SK-N-SH (cell line): Measurements from ENCODE around the gene TEKTIP1. TPM values are rescaled to one million over a fixed set of nuclear protein-coding genes. Genes with fewer than 3 reads are reported as not detected.

ENCODE experiments used
- CTCF ChIA-PET: fragments of 300-600, 350-600 bp; formaldehyde crosslinking; extraction: SDS; loops from one replicate; lab custom pipeline; 2021; lab: Yijun Ruan, JAX
- POLR2A ChIA-PET: fragments of 350-600 bp; sonication (Branson Sonifier 250); formaldehyde crosslinking; extraction: SDS; loops from one replicate; lab custom pipeline; 2020; ENCODE audit warnings: antibody characterized with exemption, inconsistent platforms; lab: Yijun Ruan, JAX
- DNase-seq: peaks from one replicate; pipeline ENCODE4 v3.0.0; 2012
- H2AFZ ChIP-seq: fragments of 200-600 bp; sonication (generic); 2 replicates; pipeline ENCODE4 v1.8.1; 2016; ENCODE audit warnings: antibody characterized with exemption, mild to moderate bottlenecking, low read depth
- H3F3A ChIP-seq: fragments of 200-600 bp; sonication (generic); replicated peaks from 2 replicates; pipeline ENCODE3; 2016; ENCODE audit warnings: antibody characterized with exemption, mild to moderate bottlenecking; ENCODE audit not compliant: insufficient read depth
- H3K27ac ChIP-seq, 2 experiments: fragments of 200-500 bp in 1 of 2; fragments of 200-600 bp in 1 of 2; sonication (Bioruptor generic) in 1 of 2; sonication (generic), shearing (Covaris generic) in 1 of 2; 2 replicates each; pipeline versions ENCODE4 v1.5.1 to v1.6.1; 2014 to 2016; ENCODE audit warnings: low read depth in 2 of 2, inconsistent platforms in 1 of 2, low read length in 1 of 2, mild to moderate bottlenecking in 1 of 2, mixed read lengths in 1 of 2
- H3K27me3 ChIP-seq: fragments of 200-600 bp; sonication (generic), shearing (Covaris generic); 2 replicates; pipeline ENCODE4 v1.6.1; 2016; ENCODE audit warnings: mixed run types; ENCODE audit not compliant: insufficient read depth
- H3K36me3 ChIP-seq, 2 experiments: fragments of 200-500 bp in 1 of 2; fragments of 200-600 bp in 1 of 2; sonication (Bioruptor generic) in 1 of 2; sonication (generic) in 1 of 2; replicated peaks in 1 of 2; 2 replicates each; pipeline versions ENCODE3 to v1.5.1; 2014 to 2016; ENCODE audit warnings: low read length in 1 of 2, mild to moderate bottlenecking in 1 of 2; ENCODE audit not compliant: insufficient read depth in 2 of 2, control insufficient read depth in 1 of 2
- H3K4me1 ChIP-seq, 2 experiments: fragments of 200-500 bp in 1 of 2; fragments of 200-600 bp in 1 of 2; sonication (Bioruptor generic) in 1 of 2; sonication (generic), shearing (Covaris generic) in 1 of 2; 2 replicates each; pipeline versions ENCODE4 v1.5.1 to v1.6.1; 2014 to 2016; ENCODE audit warnings: low read depth in 1 of 2, low read length in 1 of 2, mixed run types in 1 of 2; ENCODE audit not compliant: insufficient read depth in 2 of 2, control insufficient read depth in 1 of 2
- H3K4me2 ChIP-seq: fragments of 200-600 bp; sonication (generic), shearing (Covaris generic); 2 replicates; pipeline ENCODE4 v1.6.1; 2017; ENCODE audit warnings: mixed run types
- H3K4me3 ChIP-seq, 2 experiments: fragments of 200-500 bp in 1 of 2; fragments of 200-600 bp in 1 of 2; sonication (Bioruptor generic) in 1 of 2; sonication (generic), shearing (Covaris generic) in 1 of 2; 2 replicates each; pipeline versions ENCODE4 v1.5.1 to v1.8.1; 2014 to 2016; ENCODE audit warnings: low read depth in 2 of 2, inconsistent platforms in 1 of 2, low read length in 1 of 2, mild to moderate bottlenecking in 1 of 2, mixed read lengths in 1 of 2, moderate library complexity in 1 of 2
- H3K79me2 ChIP-seq: fragments of 200-600 bp; sonication (generic); 2 replicates; pipeline ENCODE4 v1.8.1; 2017; ENCODE audit warnings: mild to moderate bottlenecking; ENCODE audit not compliant: insufficient read depth
- H3K9ac ChIP-seq: fragments of 200-600 bp; sonication (generic); 2 replicates; pipeline ENCODE4 v1.6.1; 2017; ENCODE audit warnings: mixed run types
- H3K9me2 ChIP-seq: fragments of 200-600 bp; sonication (generic); 2 replicates; pipeline ENCODE4 v1.6.1; 2017; ENCODE audit warnings: mixed run types
- H3K9me3 ChIP-seq: fragments of 200-600 bp; sonication (generic); 2 replicates; pipeline ENCODE4 v1.6.1; 2017; ENCODE audit warnings: mixed run types, mild to moderate bottlenecking, moderate library complexity
- H4K20me1 ChIP-seq: fragments of 200-600 bp; sonication (generic); 2 replicates; pipeline ENCODE4 v1.6.1; 2017; ENCODE audit warnings: mild to moderate bottlenecking, mixed run types; ENCODE audit not compliant: insufficient read depth
- EP300 ChIP-seq, 2 experiments: IDR thresholded peaks; 2 replicates each; pipeline versions ENCODE4 v1.4.0 to v1.6.1; 2012; ENCODE audit warnings: borderline replicate concordance in 1 of 2, low read depth in 1 of 2, low read length in 1 of 2
- EZH2phosphoT487 ChIP-seq: fragments of 200-600 bp; sonication (generic); IDR thresholded peaks from 2 replicates; pipeline ENCODE4 v1.6.1; 2017; ENCODE audit warnings: low read depth, mixed run types, mild to moderate bottlenecking, antibody characterized with exemption, moderate library complexity, borderline replicate concordance
- FOSL2 ChIP-seq: IDR thresholded peaks from 2 replicates; pipeline ENCODE4 v1.4.0; 2012; ENCODE audit warnings: low read depth, mild to moderate bottlenecking, moderate library complexity, borderline replicate concordance
- FOXJ3 ChIP-seq: sonication (generic); formaldehyde crosslinking; IDR thresholded peaks from 2 replicates; pipeline ENCODE4 v1.5.1; 2020; ENCODE audit warnings: mild to moderate bottlenecking, missing genetic modification reagents
- FOXM1 ChIP-seq: IDR thresholded peaks from 2 replicates; pipeline ENCODE4 v1.4.0; 2012; ENCODE audit warnings: low read depth, mild to moderate bottlenecking
- GABPA ChIP-seq: IDR thresholded peaks from 2 replicates; pipeline ENCODE4 v1.4.0; 2012; ENCODE audit warnings: low read depth, mild to moderate bottlenecking
- GATA2 ChIP-seq: sonication (generic); formaldehyde crosslinking; IDR thresholded peaks from 2 replicates; pipeline ENCODE4 v1.5.0; 2020; ENCODE audit warnings: mild to moderate bottlenecking, missing genetic modification reagents
- JUND ChIP-seq: IDR thresholded peaks from 2 replicates; pipeline ENCODE4 v1.4.0; 2012
- MEF2A ChIP-seq: IDR thresholded peaks from 2 replicates; pipeline ENCODE4 v1.4.0; 2012; ENCODE audit warnings: low read depth, borderline replicate concordance
- MXI1 ChIP-seq: IDR thresholded peaks from 2 replicates; pipeline ENCODE4 v1.6.1; 2012; ENCODE audit warnings: mild to moderate bottlenecking, low read depth, low read length, improper control_type of control experiment
- NFIC ChIP-seq: IDR thresholded peaks from 2 replicates; pipeline ENCODE4 v1.4.0; 2012; ENCODE audit warnings: borderline replicate concordance
- POLR2AphosphoS5 ChIP-seq: IDR thresholded peaks from 2 replicates; pipeline ENCODE4 v1.6.1; 2012; ENCODE audit warnings: low read depth, low read length
- RCOR1 ChIP-seq: fragments of 150-350 bp; IDR thresholded peaks from 2 replicates; pipeline ENCODE4 v1.6.1; 2017; ENCODE audit warnings: antibody characterized with exemption, low read length
- TAF1 ChIP-seq: IDR thresholded peaks from 2 replicates; pipeline ENCODE4 v1.6.1; 2012; ENCODE audit warnings: low read depth, mild to moderate bottlenecking, low read length, moderate library complexity, borderline replicate concordance
- TEAD4 ChIP-seq: IDR thresholded peaks from 2 replicates; pipeline ENCODE4 v1.4.0; 2012; ENCODE audit warnings: mild to moderate bottlenecking, borderline replicate concordance; ENCODE audit not compliant: insufficient read depth
- YY1 ChIP-seq: IDR thresholded peaks from 2 replicates; pipeline ENCODE4 v1.4.0; 2012; ENCODE audit warnings: low read depth, mild to moderate bottlenecking
- WGBS: methylation state at CpG from one replicate; pipeline ENCODE4 v1.1.6; 2017; ENCODE audit warnings: low lambda C conversion rate; 5-methylcytosine and 5-hydroxymethylcytosine counted together
- polyA plus RNA-seq, 3 experiments: library from polyadenylated mRNA; depleted of rRNA; stranded (reverse); fragments of >200 nt; gene quantifications; 2 replicates each; pipeline ENCODE4 v1.2.3, GENCODE V29; 2012
- TF ChIP-seq, protein P1 (sequence below): fragments of 200-600 bp; sonication (generic); IDR thresholded peaks from 2 replicates; pipeline ENCODE4 v1.6.1; 2017; ENCODE audit warnings: antibody characterized with exemption, mild to moderate bottlenecking, moderate library complexity
- TF ChIP-seq, protein P2 (sequence below): IDR thresholded peaks from 2 replicates; pipeline ENCODE4 v1.4.0; 2012; ENCODE audit warnings: low read depth
- TF ChIP-seq, protein P3 (sequence below): fragments of 150-350 bp; IDR thresholded peaks from 2 replicates; pipeline ENCODE4 v1.6.1; 2016; ENCODE audit warnings: mild to moderate bottlenecking, low read depth, low read length
- TF ChIP-seq, protein P4 (sequence below): fragments of 150-350 bp; IDR thresholded peaks from 2 replicates; pipeline ENCODE4 v1.6.1; 2017; ENCODE audit warnings: antibody characterized with exemption, low read length, low read depth, borderline replicate concordance
- TF ChIP-seq, protein P5 (sequence below): IDR thresholded peaks from 2 replicates; pipeline ENCODE4 v1.6.1; 2012; ENCODE audit warnings: mild to moderate bottlenecking, low read depth, low read length, moderate library complexity
- TF ChIP-seq, protein P6 (sequence below): IDR thresholded peaks from 2 replicates; pipeline ENCODE4 v1.4.0; 2012; ENCODE audit warnings: low read depth, borderline replicate concordance

Gene TEKTIP1
- polyA plus RNA-seq, 1 of the 3 experiments (the other 2 are of a cell fraction): 0.12 TPM

- TF ChIP-seq, protein P1, sequence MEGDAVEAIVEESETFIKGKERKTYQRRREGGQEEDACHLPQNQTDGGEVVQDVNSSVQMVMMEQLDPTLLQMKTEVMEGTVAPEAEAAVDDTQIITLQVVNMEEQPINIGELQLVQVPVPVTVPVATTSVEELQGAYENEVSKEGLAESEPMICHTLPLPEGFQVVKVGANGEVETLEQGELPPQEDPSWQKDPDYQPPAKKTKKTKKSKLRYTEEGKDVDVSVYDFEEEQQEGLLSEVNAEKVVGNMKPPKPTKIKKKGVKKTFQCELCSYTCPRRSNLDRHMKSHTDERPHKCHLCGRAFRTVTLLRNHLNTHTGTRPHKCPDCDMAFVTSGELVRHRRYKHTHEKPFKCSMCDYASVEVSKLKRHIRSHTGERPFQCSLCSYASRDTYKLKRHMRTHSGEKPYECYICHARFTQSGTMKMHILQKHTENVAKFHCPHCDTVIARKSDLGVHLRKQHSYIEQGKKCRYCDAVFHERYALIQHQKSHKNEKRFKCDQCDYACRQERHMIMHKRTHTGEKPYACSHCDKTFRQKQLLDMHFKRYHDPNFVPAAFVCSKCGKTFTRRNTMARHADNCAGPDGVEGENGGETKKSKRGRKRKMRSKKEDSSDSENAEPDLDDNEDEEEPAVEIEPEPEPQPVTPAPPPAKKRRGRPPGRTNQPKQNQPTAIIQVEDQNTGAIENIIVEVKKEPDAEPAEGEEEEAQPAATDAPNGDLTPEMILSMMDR: no peak
- TF ChIP-seq RCOR1 (no peak), FOSL2 (no peak), EP300 (IDR thresholded peaks at IDR 0.05; ENCODE audit: borderline replicate concordance in 1 of 2, low read depth in 1 of 2, low read length in 1 of 2) (no peak), YY1 (no peak), GABPA (no peak), POLR2AphosphoS5 (no peak), TAF1 (no peak), TEAD4 (no peak)
- TF ChIP-seq, protein P2, sequence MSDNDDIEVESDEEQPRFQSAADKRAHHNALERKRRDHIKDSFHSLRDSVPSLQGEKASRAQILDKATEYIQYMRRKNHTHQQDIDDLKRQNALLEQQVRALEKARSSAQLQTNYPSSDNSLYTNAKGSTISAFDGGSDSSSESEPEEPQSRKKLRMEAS: no peak
- TF ChIP-seq, protein P3, sequence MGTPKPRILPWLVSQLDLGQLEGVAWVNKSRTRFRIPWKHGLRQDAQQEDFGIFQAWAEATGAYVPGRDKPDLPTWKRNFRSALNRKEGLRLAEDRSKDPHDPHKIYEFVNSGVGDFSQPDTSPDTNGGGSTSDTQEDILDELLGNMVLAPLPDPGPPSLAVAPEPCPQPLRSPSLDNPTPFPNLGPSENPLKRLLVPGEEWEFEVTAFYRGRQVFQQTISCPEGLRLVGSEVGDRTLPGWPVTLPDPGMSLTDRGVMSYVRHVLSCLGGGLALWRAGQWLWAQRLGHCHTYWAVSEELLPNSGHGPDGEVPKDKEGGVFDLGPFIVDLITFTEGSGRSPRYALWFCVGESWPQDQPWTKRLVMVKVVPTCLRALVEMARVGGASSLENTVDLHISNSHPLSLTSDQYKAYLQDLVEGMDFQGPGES: no peak
- TF ChIP-seq, protein P4, sequence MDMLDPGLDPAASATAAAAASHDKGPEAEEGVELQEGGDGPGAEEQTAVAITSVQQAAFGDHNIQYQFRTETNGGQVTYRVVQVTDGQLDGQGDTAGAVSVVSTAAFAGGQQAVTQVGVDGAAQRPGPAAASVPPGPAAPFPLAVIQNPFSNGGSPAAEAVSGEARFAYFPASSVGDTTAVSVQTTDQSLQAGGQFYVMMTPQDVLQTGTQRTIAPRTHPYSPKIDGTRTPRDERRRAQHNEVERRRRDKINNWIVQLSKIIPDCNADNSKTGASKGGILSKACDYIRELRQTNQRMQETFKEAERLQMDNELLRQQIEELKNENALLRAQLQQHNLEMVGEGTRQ: no peak
These were observed 8.6 kb upstream of the TEKTIP1 start (continued) for GRCh38 chr19:3530389-3530788.

DNA sequence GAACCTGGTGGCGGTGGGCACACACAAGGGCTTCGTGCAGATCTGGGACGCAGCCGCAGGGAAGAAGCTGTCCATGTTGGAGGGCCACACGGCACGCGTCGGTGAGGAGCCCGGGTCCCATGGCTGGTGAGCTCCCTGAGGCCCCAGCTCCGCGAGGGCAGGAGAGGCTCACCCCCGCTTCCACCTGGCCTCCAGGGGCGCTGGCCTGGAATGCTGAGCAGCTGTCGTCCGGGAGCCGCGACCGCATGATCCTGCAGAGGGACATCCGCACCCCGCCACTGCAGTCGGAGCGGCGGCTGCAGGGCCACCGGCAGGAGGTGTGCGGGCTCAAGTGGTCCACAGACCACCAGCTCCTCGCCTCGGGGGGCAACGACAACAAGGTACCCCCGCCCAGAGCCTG is 7.3 kb upstream of the TEKTIP1 start:
- Histone ChIP-seq H3K27me3 (no peaks in the 10 kb centered on the region), H3K4me1 (no peaks in the 10 kb centered on the region; a peak in 1 of 4 replicates), H3K9me3 (no peaks in the 10 kb centered on the region), H3K36me3 (peaks cover 4 to 55% of the 10 kb centered on the region in 2 experiments), H3K4me2 (no peak overlapping the region), H3K9ac (no peak overlapping the region), H3K79me2 (no peaks in the 10 kb centered on the region), H3F3A (no peaks in the 10 kb centered on the region), H4K20me1 (peaks cover 13% of the 10 kb centered on the region), H2AFZ (no peak overlapping the region), H3K27ac (no peak overlapping the region), H3K9me2 (no peaks in the 10 kb centered on the region), H3K4me3 (no peak overlapping the region)
- DNase-seq: no peak
- CTCF ChIA-PET: interaction anchor here (1.4 kb wide), 1 partner anchor 55 kb away, joined by 3 read pairs; no protein-coding TSS in a partner anchor
- POLR2A ChIA-PET: no interaction called here
- WGBS: 97% methylated on average over 15 of the region's 29 CpGs
- TF ChIP-seq FOXM1 (no peak), GATA2 (CRISPR knock-in tag) (no peak), FOSL2 (no peak), RCOR1 (no peak), NFIC (no peak), MXI1 (no peak), EZH2phosphoT487 (no peak), JUND (no peak), MEF2A (no peak), FOXJ3 (CRISPR knock-in tag) (no peak)
- TF ChIP-seq, protein P5, sequence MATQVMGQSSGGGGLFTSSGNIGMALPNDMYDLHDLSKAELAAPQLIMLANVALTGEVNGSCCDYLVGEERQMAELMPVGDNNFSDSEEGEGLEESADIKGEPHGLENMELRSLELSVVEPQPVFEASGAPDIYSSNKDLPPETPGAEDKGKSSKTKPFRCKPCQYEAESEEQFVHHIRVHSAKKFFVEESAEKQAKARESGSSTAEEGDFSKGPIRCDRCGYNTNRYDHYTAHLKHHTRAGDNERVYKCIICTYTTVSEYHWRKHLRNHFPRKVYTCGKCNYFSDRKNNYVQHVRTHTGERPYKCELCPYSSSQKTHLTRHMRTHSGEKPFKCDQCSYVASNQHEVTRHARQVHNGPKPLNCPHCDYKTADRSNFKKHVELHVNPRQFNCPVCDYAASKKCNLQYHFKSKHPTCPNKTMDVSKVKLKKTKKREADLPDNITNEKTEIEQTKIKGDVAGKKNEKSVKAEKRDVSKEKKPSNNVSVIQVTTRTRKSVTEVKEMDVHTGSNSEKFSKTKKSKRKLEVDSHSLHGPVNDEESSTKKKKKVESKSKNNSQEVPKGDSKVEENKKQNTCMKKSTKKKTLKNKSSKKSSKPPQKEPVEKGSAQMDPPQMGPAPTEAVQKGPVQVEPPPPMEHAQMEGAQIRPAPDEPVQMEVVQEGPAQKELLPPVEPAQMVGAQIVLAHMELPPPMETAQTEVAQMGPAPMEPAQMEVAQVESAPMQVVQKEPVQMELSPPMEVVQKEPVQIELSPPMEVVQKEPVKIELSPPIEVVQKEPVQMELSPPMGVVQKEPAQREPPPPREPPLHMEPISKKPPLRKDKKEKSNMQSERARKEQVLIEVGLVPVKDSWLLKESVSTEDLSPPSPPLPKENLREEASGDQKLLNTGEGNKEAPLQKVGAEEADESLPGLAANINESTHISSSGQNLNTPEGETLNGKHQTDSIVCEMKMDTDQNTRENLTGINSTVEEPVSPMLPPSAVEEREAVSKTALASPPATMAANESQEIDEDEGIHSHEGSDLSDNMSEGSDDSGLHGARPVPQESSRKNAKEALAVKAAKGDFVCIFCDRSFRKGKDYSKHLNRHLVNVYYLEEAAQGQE: no peak
- TF ChIP-seq, protein P6, sequence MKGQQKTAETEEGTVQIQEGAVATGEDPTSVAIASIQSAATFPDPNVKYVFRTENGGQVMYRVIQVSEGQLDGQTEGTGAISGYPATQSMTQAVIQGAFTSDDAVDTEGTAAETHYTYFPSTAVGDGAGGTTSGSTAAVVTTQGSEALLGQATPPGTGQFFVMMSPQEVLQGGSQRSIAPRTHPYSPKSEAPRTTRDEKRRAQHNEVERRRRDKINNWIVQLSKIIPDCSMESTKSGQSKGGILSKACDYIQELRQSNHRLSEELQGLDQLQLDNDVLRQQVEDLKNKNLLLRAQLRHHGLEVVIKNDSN: no peak
- TF ChIP-seq, protein P4: no peak
